Heart left ventricle (tissue), 13 donors: Measurements from ENCODE around the gene WDR18.

Experiments used
- CTCF ChIP-seq, 12 donors: fragments of 200-600 bp; sonication (generic) in 4 of 12; IDR thresholded peaks; one replicate each; pipeline versions ENCODE4 v1.5.0 to v1.8.0; 2018 to 2022; ENCODE audit warnings: antibody characterized with exemption in 12 of 12, mild to moderate bottlenecking in 5 of 12
- POLR2A ChIP-seq, 2 donors: fragments of 450-650 bp; IDR thresholded peaks; one replicate each; pipeline ENCODE4 v1.6.1; 2017; ENCODE audit warnings: antibody characterized with exemption in 2 of 2, mild to moderate bottlenecking in 2 of 2, moderate library complexity in 2 of 2
- donor health status: ischemic (EF 13 %, LVEDD 7.1; RV severe dilation, severe dysfunction).
- donor health status: DM: no; HTN: yes; CAD: no.
- donor health status: DM: no; HTN: no; CAD: no.
- donor health status: ischemic (EF 25% LVEDD 6.9; RV normal size, moderate dysfunction).
- donor health status: ischemic (EF 25% LVEDD 5.7; RV mildly dilated, moderate dysfunction).
- donor health status: ischemic (EF 35%, LVEDD 5.7; RV mildly dilated, moderate dysfunction).
- donor health status: nonischemic (EF 11% LVEDD 7.7; RV severe dilation, severe dysfunction).
- donor health status: DM: yes; HTN: yes; CAD: no.
- donor health status: PGD.
- donor health status: ischemic (EF 29% LVEDD 5.4; RV normal size, mild dysfunction).
- donor health status: nonischemic (EF 23%, LVEDD 6.1; RV moderate dilation, normal function).

DNA sequence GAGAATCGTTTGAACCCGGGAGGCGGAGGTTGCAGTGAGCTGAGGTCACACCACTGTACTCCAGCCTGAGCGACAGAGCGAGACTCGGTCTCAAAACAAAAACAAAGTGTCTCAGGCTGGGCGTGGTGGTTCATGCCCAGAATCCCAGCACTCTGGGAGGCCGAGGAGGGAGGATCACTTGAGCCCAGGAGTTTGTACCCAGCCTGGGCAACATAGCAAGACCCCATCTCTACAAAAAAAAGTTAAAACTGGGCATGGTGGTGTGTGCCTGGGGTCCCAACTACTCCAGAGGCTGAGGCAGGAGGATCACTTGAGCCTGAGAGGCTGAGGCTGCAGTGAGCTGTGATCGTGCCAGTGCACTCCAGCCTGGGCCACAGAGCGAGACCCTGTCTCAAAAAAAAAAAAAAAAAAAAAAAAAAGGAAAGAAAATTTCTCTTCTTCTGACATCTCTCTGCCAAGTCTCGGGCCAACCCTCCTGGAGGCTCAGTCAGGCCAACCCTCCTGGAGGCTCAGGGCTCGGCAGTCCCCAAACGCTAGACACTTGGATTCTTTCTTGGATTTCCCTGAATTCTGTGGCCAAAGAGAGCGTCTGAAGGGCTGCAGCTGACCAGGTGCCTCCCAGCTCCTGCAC is 32.0 kb upstream of the WDR18 start:
- TF ChIP-seq POLR2A (IDR thresholded peaks at IDR 0.05) = no peak
- TF ChIP-seq CTCF (IDR thresholded peaks at IDR 0.05) = no peak
